Activated naive CD4-positive, alpha-beta T cell (primary cell): ENCODE data around the gene LRRC4C.

Experiments
- DNase-seq, 4 experiments: peaks; one replicate each; lab custom pipeline; 2025; lab: John Stamatoyannopoulos, UW

Gene LRRC4C

DNA sequence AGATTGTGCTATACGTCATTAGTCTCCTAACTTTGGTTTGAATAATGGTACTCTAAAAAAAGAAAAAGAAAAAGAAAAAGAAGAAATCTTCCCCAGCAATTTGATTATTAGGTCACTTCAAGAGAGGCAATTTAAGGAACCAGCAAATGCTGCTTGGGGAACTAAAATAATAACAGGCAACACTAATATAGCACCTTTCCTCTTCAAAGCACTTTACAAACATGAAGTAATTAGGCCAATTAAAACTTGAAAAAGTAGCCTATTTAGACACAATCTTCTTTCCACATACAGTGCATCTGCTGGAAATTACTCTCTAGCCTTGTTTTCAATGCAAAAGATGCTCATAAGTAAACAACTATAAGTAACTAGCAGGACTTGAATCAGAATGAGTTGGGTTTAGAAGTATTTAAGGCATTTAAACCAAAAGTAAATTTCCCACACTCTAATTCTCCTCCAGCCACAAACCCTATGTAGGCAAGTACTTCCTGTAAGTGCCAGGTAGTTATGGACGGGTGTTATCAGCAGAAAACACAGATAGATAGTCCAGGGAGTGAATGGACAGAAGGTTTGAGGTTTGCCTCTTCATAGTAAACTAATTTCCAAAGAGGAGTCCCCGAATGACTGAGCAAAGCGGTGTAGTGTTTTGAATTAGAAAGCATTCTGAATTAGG is 44.5 kb downstream of the LRRC4C start:
- no peak for DNase-seq

- DNase-seq, result no peak
Observed at GRCh38 chr11:41413843-41414242, 45.6 kb downstream of the LRRC4C start.

DNA sequence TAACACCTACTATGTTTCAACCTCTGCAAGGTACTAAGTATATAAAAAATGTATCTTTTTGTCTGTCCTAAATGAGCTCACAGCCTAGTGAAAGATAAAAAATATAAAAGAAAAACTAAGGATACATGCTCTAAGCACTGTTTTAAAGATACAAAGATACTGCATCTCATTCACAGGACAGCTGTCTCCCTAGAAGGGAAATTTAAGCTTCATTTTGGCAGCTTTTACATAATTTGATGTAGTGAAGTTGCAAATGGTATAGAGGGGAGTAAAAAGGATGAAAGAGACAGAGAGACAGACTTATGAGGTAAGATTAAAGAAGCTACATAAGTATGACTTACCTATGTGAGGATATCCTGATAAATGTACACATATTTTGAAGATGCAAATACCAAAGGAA is 53.6 kb downstream of the LRRC4C start:
- DNase-seq, result no peak

DNA sequence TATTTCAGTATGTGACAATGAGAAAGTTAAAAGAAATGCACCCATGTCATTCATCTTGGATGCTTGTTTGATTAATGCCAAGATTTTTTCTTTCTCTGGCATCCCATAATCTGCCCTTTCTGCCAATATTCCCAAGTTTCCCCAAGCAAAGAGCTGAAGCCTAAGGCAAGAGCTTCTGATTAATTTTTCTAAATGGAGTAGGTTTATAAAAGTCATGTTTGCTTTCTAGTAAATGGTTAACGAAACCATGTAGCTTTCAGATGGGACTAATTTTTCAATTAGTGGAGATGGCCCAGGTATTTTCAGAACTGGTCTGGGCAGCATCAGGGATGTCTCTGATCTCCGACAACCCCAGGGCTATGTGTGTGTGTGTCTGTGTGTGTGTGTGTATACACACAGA is 55.3 kb downstream of the LRRC4C start:
- no peak for DNase-seq

GRCh38 chr11:41403458-41403857 is 56.0 kb downstream of the LRRC4C start:
- DNase-seq, result no peak

DNA sequence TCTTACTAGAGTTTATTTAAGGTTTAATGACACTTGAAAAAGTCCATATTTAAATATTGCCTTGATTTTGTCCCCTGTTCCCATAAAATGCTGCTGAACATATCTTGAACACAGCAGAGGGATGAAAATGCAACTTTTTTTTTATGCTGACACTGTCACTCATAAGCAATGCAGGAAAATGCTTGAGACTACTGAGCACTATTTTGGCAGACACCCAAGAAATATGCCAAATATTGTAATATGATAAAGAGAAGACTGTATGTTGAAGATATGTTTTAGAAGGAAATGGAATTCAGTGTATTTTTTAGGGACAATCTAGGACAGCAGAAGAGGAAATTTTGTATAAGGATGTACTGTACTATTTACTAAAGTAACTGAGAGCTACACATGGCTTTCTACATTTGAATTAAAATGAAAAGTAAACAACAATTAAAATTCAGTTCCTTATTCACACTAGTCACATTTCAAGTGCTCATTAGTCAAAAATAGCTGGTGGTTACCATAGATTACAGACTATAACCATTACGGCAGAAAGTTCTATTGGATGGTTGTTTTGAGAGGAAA is 58.6 kb downstream of the LRRC4C start:
- no peak for DNase-seq

GRCh38 chr11:41400124-41400523 is 59.3 kb downstream of the LRRC4C start:
- no peak for DNase-seq

- DNase-seq, result no peak
Observed at GRCh38 chr11:41399323-41399722, 60.1 kb downstream of the LRRC4C start.

GRCh38 chr11:41398175-41398574 is 61.3 kb downstream of the LRRC4C start:
- no peak for DNase-seq

DNA sequence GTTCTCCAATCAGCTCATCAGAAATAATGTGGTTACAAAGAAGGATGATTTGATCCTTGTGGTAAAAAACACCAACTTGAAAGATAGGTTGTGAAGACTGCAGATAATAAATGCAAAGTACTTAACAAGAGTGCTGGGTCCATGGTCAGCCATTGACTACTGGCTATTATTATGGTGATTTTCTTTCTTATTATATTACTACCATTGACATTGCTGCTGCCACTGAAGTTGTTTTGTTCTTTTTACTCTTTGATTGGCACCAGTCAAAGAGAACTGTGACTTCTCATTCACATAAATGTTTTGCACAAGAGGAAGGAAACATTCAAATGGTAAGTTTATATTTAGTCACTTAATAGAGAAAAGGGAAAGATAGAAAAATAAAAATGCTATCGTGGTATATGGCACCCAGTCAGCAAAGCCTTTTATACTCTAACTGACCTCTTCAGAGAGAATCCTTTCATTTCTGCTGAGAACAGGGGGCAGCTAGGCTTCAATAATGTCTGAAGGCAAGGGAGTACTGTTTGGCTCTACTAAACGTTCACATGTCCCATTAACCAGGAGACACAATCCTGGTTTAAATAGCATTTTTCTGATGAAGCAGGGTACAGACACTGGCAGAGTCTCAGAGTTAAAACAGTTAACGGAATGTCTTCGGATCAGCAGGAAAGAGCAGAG is 64.8 kb downstream of the LRRC4C start:
- DNase-seq, result no peak

- DNase-seq, result no peak
Observed at GRCh38 chr11:41392596-41392995, 66.9 kb downstream of the LRRC4C start.

DNA sequence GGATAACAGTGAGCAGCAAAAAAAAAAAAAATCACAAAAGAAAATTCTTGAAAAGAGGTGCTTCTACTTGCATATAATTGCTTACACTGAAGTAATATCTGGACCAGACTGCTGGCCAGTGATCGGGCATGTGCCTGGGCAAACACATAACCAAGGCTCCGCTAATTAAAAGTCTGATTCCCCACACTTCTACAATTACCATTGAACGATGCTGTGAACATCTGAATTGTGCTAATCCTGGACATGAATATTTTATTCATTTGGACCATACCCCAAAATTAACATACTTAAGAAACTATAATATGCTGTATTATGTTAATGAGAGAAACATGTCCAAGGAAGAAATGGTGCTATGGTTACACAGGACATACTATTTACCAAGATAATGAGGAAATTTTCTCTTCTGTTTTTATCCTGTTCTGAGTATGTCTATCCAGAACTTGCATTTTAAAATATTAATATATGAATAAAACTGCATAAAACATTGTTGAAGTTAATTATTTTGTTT is 69.8 kb downstream of the LRRC4C start:
- no peak for DNase-seq

DNA sequence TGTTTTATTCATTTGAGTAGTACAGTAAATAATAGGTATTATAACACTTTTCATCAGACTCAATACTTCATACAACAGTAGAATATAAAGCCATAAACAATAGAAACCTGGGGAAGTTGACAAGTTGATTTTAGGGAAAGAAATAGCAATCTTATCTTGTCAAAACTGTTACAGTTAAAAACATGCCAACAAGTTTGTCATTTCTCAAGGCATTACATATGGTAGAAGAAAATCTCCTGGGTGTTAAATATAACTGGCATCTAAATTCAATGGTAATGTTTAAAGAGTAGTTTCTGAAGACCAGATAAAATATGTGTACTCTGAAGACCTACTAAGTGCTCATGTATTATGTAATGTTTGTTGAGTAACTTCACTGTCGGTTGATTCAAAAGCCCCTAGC is 75.1 kb downstream of the LRRC4C start:
- DNase-seq, result no peak

DNA sequence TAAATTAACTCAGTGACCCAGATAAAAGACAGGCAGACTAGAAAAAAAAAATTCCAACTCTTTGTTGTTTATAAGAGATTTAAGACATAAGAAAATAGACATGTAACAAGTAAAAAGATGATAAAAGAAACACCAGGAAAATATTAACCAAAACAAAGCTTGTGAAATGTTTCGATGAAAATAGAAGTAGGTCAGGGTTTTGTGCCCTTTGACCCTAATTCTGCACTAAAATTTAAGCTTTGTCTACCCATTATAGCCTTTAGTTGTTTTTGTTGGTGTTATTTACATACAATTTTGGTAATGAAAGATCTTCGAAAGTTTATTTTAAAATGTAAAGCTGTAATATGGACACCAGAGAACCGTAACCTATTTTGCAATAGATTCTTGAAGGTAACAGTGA is 75.7 kb downstream of the LRRC4C start:
- no peak for DNase-seq

- no peak for DNase-seq
Observed at GRCh38 chr11:41382927-41383326, 76.5 kb downstream of the LRRC4C start.

GRCh38 chr11:41379084-41379483 is 80.4 kb downstream of the LRRC4C start:
- no peak for DNase-seq

DNA sequence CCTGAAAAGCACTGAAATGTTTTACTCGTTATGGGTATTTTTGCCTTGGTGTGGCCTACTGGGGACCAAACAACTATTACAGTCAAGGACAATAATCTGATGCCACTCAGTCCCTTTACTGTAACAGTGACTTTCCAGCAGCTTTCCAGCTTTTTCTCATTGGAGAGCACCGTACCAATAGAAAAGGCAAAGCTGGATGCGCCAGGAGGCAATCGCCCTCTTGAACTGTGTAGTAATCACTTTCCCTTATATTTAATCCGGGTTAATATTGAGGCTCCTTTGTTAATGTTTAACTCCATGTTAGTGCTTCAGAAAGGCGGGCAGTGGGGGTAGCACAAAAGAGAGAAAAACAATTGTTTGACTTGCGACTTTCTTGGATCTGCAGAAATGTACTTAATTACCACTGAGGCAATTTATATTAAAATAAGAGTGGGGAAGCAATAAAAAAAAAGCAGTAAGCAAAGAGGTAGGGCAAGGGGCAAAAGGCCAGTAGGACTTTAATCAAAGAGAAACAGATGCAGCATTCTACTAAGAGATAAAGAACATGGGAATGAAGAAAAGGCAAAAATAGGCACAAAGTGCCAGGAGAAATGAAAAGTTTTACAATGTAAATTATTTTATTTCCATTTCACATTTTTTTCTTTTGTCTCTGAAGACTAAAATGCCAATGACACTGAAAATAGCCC is 81.6 kb downstream of the LRRC4C start:
- DNase-seq, result no peak

DNA sequence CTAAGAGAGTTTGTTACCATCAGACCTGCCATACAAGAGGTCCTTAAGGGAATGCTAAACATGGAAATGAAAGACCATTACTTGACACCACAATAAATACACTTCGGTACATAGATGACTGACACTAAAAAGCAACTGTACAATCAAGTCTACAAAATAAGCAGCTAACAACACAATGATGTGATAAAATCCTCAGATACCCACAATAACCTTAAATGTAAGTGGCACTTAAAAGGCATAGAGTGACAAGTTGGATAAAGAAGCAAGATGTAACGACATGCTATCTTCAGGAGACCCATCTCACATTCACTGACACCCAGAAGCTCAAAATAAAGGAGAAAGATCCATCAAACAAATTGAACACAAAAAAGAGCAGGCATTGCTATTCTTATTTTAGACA is 107.6 kb downstream of the LRRC4C start:
- DNase-seq, result no peak

DNA sequence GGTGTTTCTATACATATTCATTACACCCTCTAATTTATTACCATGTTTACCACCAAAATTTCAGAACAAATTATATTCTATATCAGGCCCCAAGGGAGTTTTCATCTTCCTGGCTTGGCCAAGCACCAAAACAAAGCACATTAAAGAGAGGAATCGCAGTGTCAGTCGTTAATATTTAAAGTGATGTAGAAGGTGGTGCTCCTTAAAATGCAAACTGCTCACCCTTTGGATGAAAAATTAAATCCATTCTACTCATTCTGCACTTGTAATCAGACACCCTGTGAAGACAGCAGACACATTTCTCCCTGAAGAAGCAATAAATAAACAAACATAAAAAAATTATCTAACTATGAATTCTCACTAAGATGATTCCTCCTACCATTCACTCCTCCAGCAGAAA is 113.4 kb downstream of the LRRC4C start:
- no peak for DNase-seq

DNA sequence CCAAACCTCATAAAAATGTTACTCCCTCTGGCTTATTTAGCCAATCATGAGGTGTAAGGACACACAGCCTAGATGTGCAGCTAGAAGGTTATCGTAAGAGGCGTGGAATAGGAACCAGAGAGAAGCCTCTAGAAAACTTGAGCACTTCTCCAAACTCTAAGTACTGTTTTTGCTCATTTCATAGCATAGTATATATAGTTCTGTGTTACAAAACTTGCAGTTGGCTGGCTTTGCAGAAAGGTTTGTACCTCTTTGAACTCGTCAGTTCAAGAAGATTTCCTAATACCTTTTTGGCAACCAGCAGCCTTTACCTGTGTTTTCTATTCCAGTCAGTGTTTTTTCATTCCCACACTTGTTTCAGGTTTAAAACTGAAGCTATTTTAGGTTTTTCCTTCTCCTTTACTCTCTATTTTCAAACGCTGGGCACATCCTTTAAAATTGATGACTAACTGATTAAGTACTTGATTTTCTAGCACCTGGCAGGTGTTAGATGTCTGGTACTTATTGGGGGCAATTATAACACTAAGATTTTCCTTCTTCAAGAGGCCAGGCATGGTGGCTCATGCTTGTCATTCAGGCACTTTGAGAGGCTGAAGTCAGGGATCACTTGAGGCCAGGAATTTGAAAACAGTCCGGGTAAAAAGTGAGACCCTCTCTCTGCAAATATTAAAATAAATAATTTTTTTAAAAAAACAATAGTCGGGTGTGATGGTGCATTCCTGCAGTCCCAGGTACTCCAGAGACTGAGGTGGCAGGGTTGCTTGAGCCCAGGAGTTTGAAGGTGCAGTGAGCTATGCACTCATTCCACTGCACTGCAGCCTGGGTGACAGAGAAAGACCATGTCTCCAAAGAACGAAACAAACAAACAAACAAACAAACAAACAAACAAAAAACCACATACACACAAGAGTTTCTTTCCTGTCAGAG is 125.2 kb downstream of the LRRC4C start:
- DNase-seq, result no peak

DNA sequence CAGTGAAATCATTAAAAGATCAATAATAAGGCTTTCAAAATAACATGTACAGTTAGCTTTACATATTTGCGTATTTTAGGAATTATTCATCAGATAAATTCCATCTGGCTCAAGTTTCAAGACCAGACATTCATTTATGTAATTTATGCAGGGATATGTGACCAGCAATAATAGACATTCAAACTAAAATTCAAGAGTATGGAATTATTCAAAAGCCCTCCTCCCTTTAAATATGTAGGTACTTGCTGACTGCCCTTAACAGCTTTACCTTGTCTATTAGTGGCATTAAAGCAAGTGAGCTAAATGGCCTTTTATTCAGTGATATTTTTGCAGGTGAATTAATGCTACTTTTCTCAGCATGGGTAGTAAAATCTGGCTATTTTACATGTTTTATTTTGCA is 126.1 kb downstream of the LRRC4C start:
- DNase-seq, result no peak

GRCh38 chr11:41328324-41328723 is 131.1 kb downstream of the LRRC4C start:
- DNase-seq, result no peak
